GM18499 (cell line): Measurements from ENCODE around the gene PLXNA3.

Experiments
- ATAC-seq: cut with Tn5 transposase; IDR thresholded peaks from one replicate; pipeline ENCODE4 v1.9.1; 2021; ENCODE audit warnings: moderate number of reproducible peaks; ENCODE audit not compliant: insufficient read depth, unreplicated experiment

Gene PLXNA3

DNA sequence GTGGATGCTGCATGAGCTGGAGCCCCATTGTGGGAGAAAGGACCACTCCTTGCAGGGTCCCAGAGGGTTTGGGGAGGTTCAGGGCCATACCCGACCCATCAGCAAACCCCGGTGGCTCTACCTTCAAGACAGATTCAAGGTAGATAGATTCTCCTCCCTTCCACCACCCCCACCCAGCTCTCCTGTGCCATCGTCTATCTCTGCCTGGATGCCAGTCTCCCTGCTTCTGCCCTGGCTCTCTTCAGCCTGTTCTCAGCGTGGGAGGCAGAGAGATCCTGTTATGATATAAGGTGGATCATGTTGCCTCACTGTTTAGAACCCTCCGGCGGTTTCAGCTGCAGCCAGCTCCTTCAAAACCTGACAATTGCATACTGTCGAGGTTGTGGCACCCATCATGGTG lies 15.6 kb downstream of the PLXNA3 start:
- ATAC-seq = no peak

DNA sequence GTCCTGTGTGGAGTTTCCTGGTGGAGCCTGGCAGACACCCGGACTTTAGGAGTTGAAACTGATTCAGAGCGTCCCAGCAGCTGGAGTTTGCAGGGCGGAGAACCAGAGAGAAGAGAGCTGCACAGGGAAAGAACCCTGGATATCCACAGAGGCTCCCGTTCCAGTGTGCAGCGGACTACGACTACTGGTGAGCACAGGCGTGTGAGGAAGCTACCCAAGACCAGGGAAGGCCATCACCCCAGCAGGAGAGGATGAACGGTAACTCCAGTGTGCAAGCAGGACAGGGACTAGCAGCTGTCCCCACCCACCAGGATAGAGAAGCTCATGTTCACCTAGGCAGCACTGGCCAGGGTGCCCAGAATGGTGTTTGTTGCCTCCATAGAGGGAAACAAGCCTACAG lies 18.7 kb downstream of the PLXNA3 start:
- no peak for ATAC-seq

DNA sequence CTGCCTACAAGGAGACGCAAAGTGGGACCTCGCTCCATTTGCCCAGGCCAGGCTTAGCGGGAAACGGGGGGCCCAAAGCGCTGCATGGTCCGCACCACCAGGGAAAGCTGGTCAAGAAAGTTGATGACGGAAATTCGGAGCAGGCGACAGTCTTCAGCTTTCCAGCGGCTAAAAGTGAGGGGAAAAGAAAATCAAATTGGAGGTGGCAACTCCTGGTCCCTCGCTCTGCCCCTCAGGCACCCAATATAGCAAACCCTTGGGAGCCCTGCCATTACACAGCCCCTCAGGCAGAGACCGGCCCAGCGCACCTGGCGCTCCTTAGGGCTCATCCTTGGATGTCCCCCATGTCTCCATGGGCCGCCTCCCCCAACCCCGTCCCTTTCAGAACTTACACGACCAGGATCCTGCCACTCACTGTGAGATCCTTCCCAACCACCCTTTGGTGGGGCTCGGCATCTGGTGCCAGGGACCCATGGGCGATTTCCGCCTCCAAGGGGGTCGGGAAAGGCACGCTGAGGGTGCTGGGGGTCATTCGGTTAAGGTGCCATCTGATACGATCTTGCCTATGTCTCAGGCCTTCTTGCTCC lies 19.9 kb downstream of the PLXNA3 start:
- ATAC-seq = no peak

DNA sequence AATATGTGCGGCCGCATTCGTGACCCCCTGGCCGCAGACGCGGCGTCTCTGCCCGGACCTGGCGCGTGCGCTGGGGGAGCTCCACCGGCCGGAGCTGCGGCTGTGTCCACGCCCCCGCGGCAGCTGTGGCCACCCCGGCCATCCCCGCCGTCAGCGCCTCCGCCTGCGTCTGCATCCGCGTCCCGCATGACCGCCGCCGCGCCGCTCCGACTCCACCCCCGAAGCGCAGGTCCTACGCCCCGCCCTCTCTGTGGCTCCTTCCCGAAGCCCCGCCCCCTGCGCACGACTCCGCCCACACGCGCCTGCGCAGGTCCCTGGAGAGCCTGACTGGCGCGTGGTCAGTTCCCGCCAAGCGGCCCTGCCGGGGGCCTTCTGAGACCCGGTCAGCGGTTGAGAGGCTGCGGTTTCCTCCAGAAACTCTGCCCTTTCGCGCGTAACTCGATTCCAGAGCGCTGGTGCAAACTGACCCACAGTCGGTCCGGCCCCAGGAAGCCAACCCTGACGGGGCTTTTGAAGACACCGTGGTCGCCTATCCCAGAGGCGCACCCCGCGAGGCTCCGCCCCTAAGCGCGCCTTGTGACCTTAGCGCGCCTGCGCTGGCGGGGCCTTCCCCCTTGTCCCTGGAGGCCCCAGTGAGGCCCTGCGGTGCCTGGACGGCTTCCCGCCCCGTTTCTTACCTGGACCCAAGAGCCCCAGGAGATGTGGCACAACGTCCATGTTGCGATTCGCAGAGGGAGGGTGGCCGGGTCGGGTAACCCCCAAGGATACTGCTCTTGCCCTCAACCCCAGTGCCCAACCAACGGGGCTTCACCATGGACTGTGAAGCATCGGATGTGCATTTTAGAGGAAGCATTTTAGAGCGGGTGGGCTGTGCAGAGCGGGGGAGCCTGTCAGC lies 20.9 kb downstream of the PLXNA3 start, which contains the start of gene LAGE3:
LAGE3 (minus strand) TSS at position 554 of the 895 bp plus-strand sequence; CDS start at position 188, 366 bp downstream.
- peak; percentile 61 for ATAC-seq

DNA sequence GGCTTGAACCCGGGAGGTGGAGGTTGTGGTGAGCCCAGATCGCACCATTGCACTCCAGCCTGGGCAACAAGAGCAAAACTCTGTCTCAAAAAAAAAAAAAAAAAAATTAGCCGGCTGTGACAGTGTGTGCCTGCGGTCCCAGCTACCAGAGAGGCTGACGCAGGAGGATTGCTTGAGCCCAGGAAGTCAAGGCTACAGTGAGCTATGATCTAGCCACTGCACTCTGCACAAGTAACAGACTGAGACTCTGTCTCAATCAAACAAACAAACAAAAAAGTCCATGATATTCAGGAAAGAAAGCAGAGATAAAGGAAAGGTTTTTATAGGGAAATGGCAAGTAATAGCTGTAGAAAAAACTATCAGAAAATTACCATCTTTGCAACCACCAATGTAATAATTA lies 23.1 kb downstream of the PLXNA3 start:
- no peak for ATAC-seq

DNA sequence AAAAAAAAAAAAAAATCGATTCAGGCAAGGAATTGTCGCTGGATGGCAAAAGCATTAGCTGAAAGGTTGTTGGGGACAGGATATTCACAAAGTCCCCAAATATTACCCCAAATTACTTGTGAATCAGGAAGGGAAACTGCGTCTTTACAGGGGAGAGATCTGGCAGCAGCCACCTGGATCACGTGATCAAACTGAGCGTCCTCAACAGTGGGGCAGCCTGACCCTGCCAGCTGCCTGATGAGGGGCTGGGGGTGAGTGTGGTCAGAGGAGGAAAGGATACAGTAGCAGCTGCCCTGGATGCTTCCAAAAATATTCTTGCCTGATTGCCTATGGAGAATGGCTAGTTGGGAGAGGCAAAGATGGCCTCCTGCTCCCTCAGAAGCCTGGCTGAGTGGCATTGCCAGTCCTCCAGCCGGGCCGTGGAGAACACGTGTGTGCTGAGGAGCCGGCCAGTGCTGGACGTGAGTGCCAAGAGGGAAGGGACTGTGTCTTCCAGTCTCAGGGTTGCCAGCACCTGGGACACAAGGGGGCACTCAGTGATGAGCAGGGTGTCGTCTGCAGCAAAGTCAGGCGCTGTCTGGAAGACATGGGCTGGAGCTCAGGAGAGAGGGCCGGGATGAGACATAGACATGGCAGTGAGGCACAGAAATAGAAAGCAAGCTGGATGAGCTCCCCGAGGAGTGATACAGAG lies 24.0 kb downstream of the PLXNA3 start:
- ATAC-seq = no peak

GRCh38 chrX:154482786-154483185 lies 24.7 kb downstream of the PLXNA3 start:
- ATAC-seq = no peak

DNA sequence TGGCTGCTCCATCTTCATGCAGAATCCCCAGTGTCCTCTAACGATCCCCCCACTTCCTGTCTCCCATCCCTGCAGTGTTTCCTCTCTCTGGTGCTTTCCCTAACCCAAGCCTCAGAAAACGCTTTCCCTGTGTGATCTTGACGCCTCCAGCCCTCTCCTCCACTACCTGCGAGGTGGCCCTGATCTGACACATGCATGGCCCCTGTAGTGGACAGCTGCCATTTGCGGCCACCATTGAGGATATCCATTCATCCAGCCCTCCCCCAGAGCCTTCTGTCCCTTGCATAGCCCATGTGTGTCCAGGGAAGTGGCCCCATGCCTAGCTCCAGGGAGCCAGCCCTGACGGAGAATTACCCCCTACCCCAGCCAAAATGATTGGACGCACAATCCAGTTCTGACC lies 25.2 kb downstream of the PLXNA3 start:
- no peak for ATAC-seq

GRCh38 chrX:154484255-154485149 lies 26.4 kb downstream of the PLXNA3 start:
- ATAC-seq = no peak

GRCh38 chrX:154485150-154486051 lies 27.3 kb downstream of the PLXNA3 start:
- no peak for ATAC-seq

GRCh38 chrX:154486052-154486395 lies 27.9 kb downstream of the PLXNA3 start:
- no peak for ATAC-seq

GRCh38 chrX:154486396-154487207 lies 28.5 kb downstream of the PLXNA3 start, which contains the start of gene UBL4A:
Gene UBL4A (minus strand): TSS chrX:154486615. CDS start chrX:154486584, 31 bp downstream.
- ATAC-seq = no peak

- ATAC-seq = no peak
Measured at GRCh38 chrX:154487518-154488290, 29.6 kb downstream of the PLXNA3 start.

DNA sequence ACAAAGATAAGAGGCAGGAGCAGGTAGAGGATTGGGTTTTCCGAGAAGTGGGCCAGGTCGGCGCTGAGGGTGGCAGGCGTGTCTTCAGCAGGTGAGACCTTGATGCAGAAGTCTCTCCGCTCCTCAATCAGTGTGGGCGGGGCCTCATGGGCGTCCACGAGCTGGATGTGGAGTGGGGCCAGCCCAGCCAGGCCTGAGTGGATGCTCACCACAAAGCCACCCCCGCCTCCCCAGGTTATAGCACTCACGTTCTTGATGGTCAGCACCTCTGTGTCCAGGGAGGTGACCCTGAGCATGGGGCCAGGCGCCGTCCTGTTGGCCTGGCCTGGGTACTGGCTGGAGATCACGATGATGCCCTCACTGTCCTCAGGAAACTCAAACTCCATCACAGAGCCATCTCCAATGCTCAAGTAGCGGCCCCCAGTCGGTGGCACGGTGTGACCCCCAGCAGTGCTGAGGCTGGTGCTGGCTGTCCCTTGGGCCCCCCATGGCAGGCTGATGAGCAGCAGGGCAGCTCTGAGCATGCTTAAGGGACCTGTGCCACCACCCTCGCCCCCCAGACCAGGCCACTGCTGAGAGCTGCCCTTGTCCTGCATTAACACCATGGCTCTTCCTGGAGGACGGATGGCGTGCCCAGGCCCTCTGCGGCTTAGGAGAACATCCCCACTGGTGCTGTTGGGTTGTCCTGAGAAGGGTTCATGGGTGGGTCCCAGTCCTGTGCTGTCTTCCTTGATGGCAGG lies 30.4 kb downstream of the PLXNA3 start:
- no peak for ATAC-seq

DNA sequence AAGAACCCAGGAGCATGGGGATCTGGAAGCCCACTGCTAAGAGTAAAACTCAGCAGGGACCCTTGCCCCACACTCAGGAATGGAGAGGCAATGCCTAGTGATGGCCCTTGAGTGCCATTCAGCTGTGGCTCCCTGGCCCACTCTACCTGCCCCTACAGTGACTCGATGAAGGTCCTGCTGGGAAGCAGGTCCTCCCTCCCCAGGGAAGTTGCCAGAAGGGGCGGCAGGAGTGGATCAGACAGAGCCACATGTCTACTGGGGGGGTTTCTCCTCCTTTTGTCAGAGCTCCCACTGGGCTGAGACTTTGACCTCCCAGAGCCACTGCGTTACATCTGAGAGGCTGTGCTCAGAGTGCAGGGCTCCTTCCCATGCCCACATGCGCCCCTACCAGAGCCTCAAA lies 31.1 kb downstream of the PLXNA3 start:
- ATAC-seq = no peak

DNA sequence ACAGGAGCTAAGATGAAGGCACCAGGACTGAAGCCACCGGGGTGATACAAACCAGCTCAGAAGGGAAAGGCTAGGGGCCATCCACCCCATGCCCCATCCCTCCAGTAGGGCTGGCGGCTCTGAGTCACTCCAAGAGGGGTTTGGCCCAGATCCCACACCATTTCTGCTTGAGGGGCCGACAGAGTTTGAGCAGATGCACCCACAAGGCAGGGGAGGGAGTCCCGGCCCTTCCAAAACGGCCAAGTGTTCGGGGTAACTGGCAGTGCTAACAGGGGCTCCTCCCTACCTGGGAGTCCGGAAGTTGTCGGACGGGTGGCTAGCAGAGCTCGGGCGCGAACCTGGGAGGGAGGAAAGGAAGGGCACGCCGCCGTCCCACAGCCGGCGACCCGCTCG lies 31.9 kb downstream of the PLXNA3 start:
- ATAC-seq = peak; percentile 9
